Measurements from ENCODE around the gene TEX2.

The TEX2 gene

GRCh38 chr17:64230791-64231408, 32.2 kb downstream of the TEX2 start:
- no peak for TF ChIP-seq CREB1 (IDR thresholded peaks at IDR 0.05; ENCODE audit: low read depth)
- TF ChIP-seq EP300 (IDR thresholded peaks at IDR 0.05; ENCODE audit: borderline replicate concordance), result no peak
- TF ChIP-seq CEBPB (IDR thresholded peaks at IDR 0.05), result no peak
- TF ChIP-seq ZBTB7A (IDR thresholded peaks at IDR 0.05; ENCODE audit: low read depth), result no peak
- TF ChIP-seq NFIC (IDR thresholded peaks at IDR 0.05), result no peak
- TF ChIP-seq USF1 (IDR thresholded peaks at IDR 0.05), result no peak
- TF ChIP-seq RAD21 (IDR thresholded peaks at IDR 0.05; ENCODE audit: low read depth), result no peak
- TF ChIP-seq TAF1 (IDR thresholded peaks at IDR 0.05; ENCODE audit: low read depth), result no peak
- no peak for TF ChIP-seq TCF12 (IDR thresholded peaks at IDR 0.05; ENCODE audit: low read depth)

- TF ChIP-seq CEBPB (IDR thresholded peaks at IDR 0.05) (no peak), NFIC (IDR thresholded peaks at IDR 0.05) (no peak), FOXM1 (IDR thresholded peaks at IDR 0.05; ENCODE audit: borderline replicate concordance, low read depth) (no peak), TEAD4 (IDR thresholded peaks at IDR 0.05) (no peak), REST (IDR thresholded peaks at IDR 0.05; ENCODE audit: low read depth) (no peak)
Measured at GRCh38 chr17:64229815-64230728, 33.0 kb downstream of the TEX2 start.

- TF ChIP-seq CREB1 (IDR thresholded peaks at IDR 0.05; ENCODE audit: low read depth) (no peak), CEBPB (IDR thresholded peaks at IDR 0.05) (no peak), TCF12 (IDR thresholded peaks at IDR 0.05; ENCODE audit: low read depth) (no peak), TAF1 (IDR thresholded peaks at IDR 0.05; ENCODE audit: low read depth) (no peak), YY1 (IDR thresholded peaks at IDR 0.05; ENCODE audit: low read depth) (no peak), EP300 (IDR thresholded peaks at IDR 0.05; ENCODE audit: borderline replicate concordance) (no peak), TEAD4 (IDR thresholded peaks at IDR 0.05) (no peak), MAX (IDR thresholded peaks at IDR 0.05) (no peak), ZBTB7A (IDR thresholded peaks at IDR 0.05; ENCODE audit: low read depth) (no peak), EGR1 (IDR thresholded peaks at IDR 0.05) (no peak), REST (IDR thresholded peaks at IDR 0.05; ENCODE audit: low read depth) (no peak), NFIC (IDR thresholded peaks at IDR 0.05) (no peak), FOXM1 (IDR thresholded peaks at IDR 0.05; ENCODE audit: borderline replicate concordance, low read depth) (no peak), RAD21 (IDR thresholded peaks at IDR 0.05; ENCODE audit: low read depth) (no peak), USF1 (IDR thresholded peaks at IDR 0.05) (no peak)
Measured at GRCh38 chr17:64226132-64226531, 36.9 kb downstream of the TEX2 start.

- TF ChIP-seq EGR1 (IDR thresholded peaks at IDR 0.05), result no peak
- no peak for TF ChIP-seq TEAD4 (IDR thresholded peaks at IDR 0.05)
- TF ChIP-seq NFIC (IDR thresholded peaks at IDR 0.05), result no peak
- no peak for TF ChIP-seq EP300 (IDR thresholded peaks at IDR 0.05; ENCODE audit: borderline replicate concordance)
- TF ChIP-seq CEBPB (IDR thresholded peaks at IDR 0.05), result no peak
- no peak for TF ChIP-seq TAF1 (IDR thresholded peaks at IDR 0.05; ENCODE audit: low read depth)
- no peak for TF ChIP-seq REST (IDR thresholded peaks at IDR 0.05; ENCODE audit: low read depth)
- TF ChIP-seq TCF12 (IDR thresholded peaks at IDR 0.05; ENCODE audit: low read depth), result no peak
- no peak for TF ChIP-seq CREB1 (IDR thresholded peaks at IDR 0.05; ENCODE audit: low read depth)
- TF ChIP-seq MAX (IDR thresholded peaks at IDR 0.05), result no peak
- no peak for TF ChIP-seq RAD21 (IDR thresholded peaks at IDR 0.05; ENCODE audit: low read depth)
- no peak for TF ChIP-seq ZBTB7A (IDR thresholded peaks at IDR 0.05; ENCODE audit: low read depth)
- TF ChIP-seq FOXM1 (IDR thresholded peaks at IDR 0.05; ENCODE audit: borderline replicate concordance, low read depth), result no peak
- TF ChIP-seq YY1 (IDR thresholded peaks at IDR 0.05; ENCODE audit: low read depth), result no peak
- TF ChIP-seq USF1 (IDR thresholded peaks at IDR 0.05), result no peak
Measured at GRCh38 chr17:64225410-64225809, 37.6 kb downstream of the TEX2 start.
